Measurements from ENCODE around the gene FOXA3.

The FOXA3 gene

GRCh38 chr19:45919678-45920077 is 55.6 kb downstream of the FOXA3 start:
- no peak for DNase-seq (ENCODE audit: low read depth, low spot score)

GRCh38 chr19:45920458-45920857 is 56.3 kb downstream of the FOXA3 start:
- DNase-seq (ENCODE audit: low read depth, low spot score), result no peak

- no peak for DNase-seq (ENCODE audit: low read depth, low spot score)
These were observed 58.2 kb downstream of the FOXA3 start for GRCh38 chr19:45922281-45922680.
